WTC11 (cell line): ENCODE measurements around the gene FRYL. TPM values are rescaled to one million over a fixed set of nuclear protein-coding genes. Genes with fewer than 3 reads are reported as not detected.

Experiments used
- ATAC-seq: fragments of 200-7000 bp; cut with Tn5 transposase; 2 replicates; pipeline ENCODE4 v1.10.0; 2021; ENCODE audit warnings: mild to moderate bottlenecking, moderate library complexity
- CTCF ChIA-PET: fragments of 300-600 bp; sonication (Branson Sonifier 250); formaldehyde crosslinking; loops from one replicate; lab custom pipeline; 2021; ENCODE audit warnings: antibody characterized with exemption; lab: Charles Lee
- POLR2A ChIA-PET: fragments of 350-600 bp; sonication (Branson Sonifier 250); formaldehyde crosslinking; loops from one replicate; lab custom pipeline; 2021; ENCODE audit warnings: antibody characterized with exemption; lab: Charles Lee
- DNase-seq: peaks from one replicate; pipeline ENCODE4 v3.0.0; 2021; ENCODE audit warnings: low spot score
- H3K27ac Mint-ChIP-seq: 2 replicates; pipeline ENCODE4 v1.8.0; 2021; ENCODE audit warnings: mixed read lengths
- H3K27me3 Mint-ChIP-seq: 2 replicates; pipeline ENCODE4 v1.8.0; 2021; ENCODE audit warnings: low read depth, mild to moderate bottlenecking, moderate library complexity, mixed read lengths
- H3K36me3 Mint-ChIP-seq: 2 replicates; pipeline ENCODE4 v1.8.0; 2021; ENCODE audit warnings: mixed read lengths
- H3K4me1 Mint-ChIP-seq: 2 replicates; pipeline ENCODE4 v1.8.0; 2022; ENCODE audit warnings: mixed read lengths
- H3K4me3 Mint-ChIP-seq: 2 replicates; pipeline ENCODE4 v1.8.0; 2021; ENCODE audit warnings: mild to moderate bottlenecking, moderate library complexity, mixed read lengths
- H3K9me3 Mint-ChIP-seq: 2 replicates; pipeline ENCODE4 v1.8.0; 2021; ENCODE audit warnings: mixed read lengths
- AFF4 ChIP-seq: sonication (generic); formaldehyde crosslinking; IDR thresholded peaks from 2 replicates; pipeline ENCODE4 v1.8.1; 2023; ENCODE audit warnings: mild to moderate bottlenecking, missing genetic modification reagents, borderline replicate concordance
- ARID4B ChIP-seq: sonication (generic); formaldehyde crosslinking; IDR thresholded peaks from 2 replicates; pipeline ENCODE4 v1.8.0; 2023; ENCODE audit warnings: missing genetic modification reagents, mild to moderate bottlenecking, borderline replicate concordance
- CBFB ChIP-seq: sonication (generic); formaldehyde crosslinking; IDR thresholded peaks from 2 replicates; pipeline ENCODE4 v1.8.1; 2022; ENCODE audit warnings: mild to moderate bottlenecking, low read depth, missing genetic modification reagents
- CDX4 ChIP-seq: fragments of 250-450 bp; sonication (Bioruptor Pico); IDR thresholded peaks from 2 replicates; pipeline ENCODE4 v1.9.0; 2021; ENCODE audit warnings: moderate library complexity, mild to moderate bottlenecking, inconsistent platforms, borderline replicate concordance
- E2F4 ChIP-seq: sonication (generic); formaldehyde crosslinking; IDR thresholded peaks from 2 replicates; pipeline ENCODE4 v1.8.1; 2022; ENCODE audit warnings: low read depth, mild to moderate bottlenecking, moderate library complexity, missing genetic modification reagents, borderline replicate concordance
- FOXP1 ChIP-seq: sonication (generic); formaldehyde crosslinking; IDR thresholded peaks from 2 replicates; pipeline ENCODE4 v1.8.0; 2022; ENCODE audit warnings: missing genetic modification reagents, mild to moderate bottlenecking, moderate library complexity, borderline replicate concordance
- GTF2I ChIP-seq: fragments of 250-450 bp; sonication (Bioruptor Pico); conservative IDR thresholded peaks from 2 replicates; pipeline ENCODE4 v1.4.0; 2021; ENCODE audit warnings: mild to moderate bottlenecking
- JAZF1 ChIP-seq: fragments of 250-450 bp; sonication (Bioruptor Pico); IDR thresholded peaks from 2 replicates; pipeline ENCODE4 v1.9.0; 2021; ENCODE audit warnings: moderate library complexity, mild to moderate bottlenecking, inconsistent platforms
- NR1H2 ChIP-seq: sonication (generic); formaldehyde crosslinking; IDR thresholded peaks from 2 replicates; pipeline ENCODE4 v1.9.0; 2021; ENCODE audit warnings: mild to moderate bottlenecking, moderate library complexity, missing genetic modification reagents
- OVOL2 ChIP-seq: fragments of 250-450 bp; sonication (Bioruptor Pico); IDR thresholded peaks from 2 replicates; pipeline ENCODE4 v1.9.0; 2021; ENCODE audit warnings: mild to moderate bottlenecking, borderline replicate concordance
- RORB ChIP-seq: fragments of 250-450 bp; sonication (Bioruptor Pico); IDR thresholded peaks from 2 replicates; pipeline ENCODE4 v1.9.0; 2021; ENCODE audit warnings: mild to moderate bottlenecking
- SMAD4 ChIP-seq: sonication (generic); formaldehyde crosslinking; IDR thresholded peaks from 2 replicates; pipeline ENCODE4 v1.8.0; 2022; ENCODE audit warnings: mild to moderate bottlenecking, missing genetic modification reagents
- TEAD4 ChIP-seq: sonication (generic); formaldehyde crosslinking; IDR thresholded peaks from 2 replicates; pipeline ENCODE4 v1.8.0; 2022; ENCODE audit warnings: mild to moderate bottlenecking, missing genetic modification reagents
- ZNF396 ChIP-seq: fragments of 250-450 bp; sonication (Bioruptor Pico); IDR thresholded peaks from 2 replicates; pipeline ENCODE4 v1.8.0; 2021; ENCODE audit warnings: mild to moderate bottlenecking, moderate library complexity, borderline replicate concordance
- ZSCAN18 ChIP-seq: fragments of 250-450 bp; sonication (Bioruptor Pico); IDR thresholded peaks from 2 replicates; pipeline ENCODE4 v2.1.2; 2022; ENCODE audit warnings: mild to moderate bottlenecking, moderate library complexity
- total RNA-seq: library from RNA; stranded (reverse); gene quantifications from 3 replicates; pipeline ENCODE4 v1.2.3, GENCODE V29; 2021

The FRYL gene
- total RNA-seq, 1 experiment from 2014 or later, result 38.7 TPM

GRCh38 chr4:48539597-48539996 is 240.5 kb downstream of the FRYL start:
- Mint-ChIP-seq H3K27ac (peak overlapping the region; percentile 64; the same call in 1 of the 2 replicates), H3K27me3 (no peaks in the 10 kb centered on the region), H3K36me3 (peaks cover 38% of the 10 kb centered on the region), H3K4me1 (peaks cover 55% of the 10 kb centered on the region), H3K9me3 (no peaks in the 10 kb centered on the region), H3K4me3 (no peak overlapping the region)
- ATAC-seq, result no peak
- TF ChIP-seq RORB (0 out of 2 replicates have a peak, but pooled peaks have one; percentile 52), OVOL2 (no peak), CBFB (no peak)
- CTCF ChIA-PET, result no interaction called here
- DNase-seq, result no peak
- POLR2A ChIA-PET, result no interaction called here

- ATAC-seq, result no peak
- no peak overlapping the region for H3K4me3 Mint-ChIP-seq
- no peak for DNase-seq
- H3K4me1 Mint-ChIP-seq, result peaks cover 45% of the 10 kb centered on the region
- no peaks in the 10 kb centered on the region for H3K27me3 Mint-ChIP-seq
- POLR2A ChIA-PET, result no interaction called here
- no peak for TF ChIP-seq JAZF1
- no peak for TF ChIP-seq TEAD4
- no peak for TF ChIP-seq SMAD4 (CRISPR knock-in tag)
- no peak for TF ChIP-seq ZNF396 (CRISPR knock-in tag)
- TF ChIP-seq ZSCAN18 (CRISPR knock-in tag), result no peak
- TF ChIP-seq E2F4 (CRISPR knock-in tag), result no peak
- no peak for TF ChIP-seq FOXP1 (CRISPR knock-in tag)
- TF ChIP-seq NR1H2, result no peak
- no peak for TF ChIP-seq GTF2I (CRISPR knock-in tag)
- TF ChIP-seq ARID4B, result no peak
- TF ChIP-seq AFF4 (CRISPR knock-in tag), result no peak
- no peak for TF ChIP-seq CDX4 (CRISPR knock-in tag)
- no peak overlapping the region for H3K27ac Mint-ChIP-seq
- CTCF ChIA-PET, result no interaction called here
- peaks cover 41% of the 10 kb centered on the region for H3K36me3 Mint-ChIP-seq
- no peaks in the 10 kb centered on the region for H3K9me3 Mint-ChIP-seq
These were observed 241.7 kb downstream of the FRYL start for GRCh38 chr4:48538358-48538757.
